ENCODE results near the gene CASP14. TPM values are rescaled to one million over a fixed set of nuclear protein-coding genes. Genes with fewer than 3 reads are reported as not detected.

The CASP14 gene
- total RNA-seq (2022; extraction: Qiagen RNA extraction) = not detected in 5 replicates

GRCh38 chr19:15048885-15049541 is at the start of gene CASP14:
TSS of gene CASP14 (plus strand) at chr19:15049480. CDS start at chr19:15052252, 2,772 bp downstream.

GRCh38 chr19:15081911-15082310 is 32.6 kb downstream of the CASP14 start, which contains the start of gene OR1I1:
TSS of gene OR1I1 (plus strand) at chr19:15082211. CDS start at chr19:15087066, 4,855 bp downstream.

GRCh38 chr19:15107061-15108010 is 58.1 kb downstream of the CASP14 start, which contains the start of gene SYDE1:
TSS of gene SYDE1 (plus strand) at chr19:15107401. CDS start at chr19:15107434, 33 bp downstream.

Other genes starting within 250 kb of the CASP14 start
- not detected in 5 replicates for gene OR7A5, start 214.3 kb upstream of the CASP14 start, total RNA-seq (2022; extraction: Qiagen RNA extraction)
- not detected in 5 replicates for gene OR7C1, start 214.3 kb upstream of the CASP14 start, total RNA-seq (2022; extraction: Qiagen RNA extraction)
- not detected in 5 replicates for gene OR7A10, start 200.6 kb upstream of the CASP14 start, total RNA-seq (2022; extraction: Qiagen RNA extraction)
- gene OR7A17, start 163.3 kb upstream of the CASP14 start, total RNA-seq (2022; extraction: Qiagen RNA extraction) = not detected in 5 replicates
- not detected in 5 replicates for gene OR7C2, start 108.0 kb upstream of the CASP14 start, total RNA-seq (2022; extraction: Qiagen RNA extraction)
- not detected in 5 replicates for gene SLC1A6, start 69.6 kb upstream of the CASP14 start, total RNA-seq (2022; extraction: Qiagen RNA extraction)
- gene OR1I1, start 32.7 kb downstream of the CASP14 start, total RNA-seq (2022; extraction: Qiagen RNA extraction) = not detected in 5 replicates
- gene SYDE1, start 57.9 kb downstream of the CASP14 start, total RNA-seq (2022; extraction: Qiagen RNA extraction) = 14.1 to 19.8 TPM (median 18.0 TPM) in 5 replicates
- gene NOTCH3, start 151.5 kb downstream of the CASP14 start, total RNA-seq (2022; extraction: Qiagen RNA extraction) = 11.0 to 23.9 TPM (median 20.9 TPM) in 5 replicates
- 0.04 to 0.08 TPM (median 0.05 TPM) in 3 of 5 replicates, not detected in the others for gene EPHX3, start 183.0 kb downstream of the CASP14 start, total RNA-seq (2022; extraction: Qiagen RNA extraction)

Data from A549 treated with dexamethasone at 1 μM for 4 hours (cell line).